Karpas-422 (cell line): Measurements from ENCODE around the gene KIRREL3. TPM values are rescaled to one million over a fixed set of nuclear protein-coding genes. Genes with fewer than 3 reads are reported as not detected.
"Not testable (repeated sequence)": the region's sequence is repeated elsewhere in the genome, so short reads cannot be mapped to it uniquely, and the experiment has no call there.

Experiments used
- DNase-seq: peaks from one replicate; pipeline ENCODE4 v3.0.0-alpha.2; 2015
- H2AFZ ChIP-seq: fragments of 200-600 bp; sonication (generic); 2 replicates; pipeline ENCODE4 v1.6.1; 2014; ENCODE audit warnings: antibody characterized with exemption, low read length, mixed read lengths
- H3K27ac ChIP-seq: fragments of 200-600 bp; sonication (generic); 2 replicates; pipeline ENCODE4 v1.5.1; 2014; ENCODE audit warnings: mild to moderate bottlenecking, low read length, moderate library complexity
- H3K27me3 ChIP-seq: fragments of 200-600 bp; sonication (generic); 2 replicates; pipeline ENCODE4 v1.6.1; 2014; ENCODE audit warnings: low read length, mixed read lengths
- H3K36me3 ChIP-seq: fragments of 200-600 bp; sonication (generic); 2 replicates; pipeline ENCODE4 v1.6.1; 2014; ENCODE audit warnings: low read length, mixed read lengths; ENCODE audit not compliant: insufficient read depth
- H3K4me1 ChIP-seq: fragments of 200-600 bp; sonication (generic); 2 replicates; pipeline ENCODE4 v1.6.1; 2014; ENCODE audit warnings: mild to moderate bottlenecking, low read length, mixed read lengths
- H3K4me2 ChIP-seq: fragments of 200-600 bp; sonication (generic); 2 replicates; pipeline ENCODE4 v1.6.1; 2014; ENCODE audit warnings: low read length, low read depth, mild to moderate bottlenecking; ENCODE audit not compliant: poor library complexity, severe bottlenecking
- H3K4me3 ChIP-seq: fragments of 200-600 bp; sonication (generic); 2 replicates; pipeline ENCODE4 v1.5.1; 2014; ENCODE audit warnings: mild to moderate bottlenecking, antibody characterized with exemption, low read length, mixed read lengths
- H3K79me2 ChIP-seq: fragments of 200-600 bp; sonication (generic); 2 replicates; pipeline ENCODE4 v1.6.1; 2014; ENCODE audit warnings: mild to moderate bottlenecking, low read length, mixed read lengths
- H3K9ac ChIP-seq: fragments of 200-600 bp; sonication (generic); 2 replicates; pipeline ENCODE4 v1.6.0; 2014; ENCODE audit warnings: low read length
- H3K9me2 ChIP-seq: fragments of 200-600 bp; sonication (generic), shearing (Covaris generic); replicated peaks from 2 replicates; pipeline ENCODE4 v1.6.0; 2014; ENCODE audit warnings: mild to moderate bottlenecking, low read length, moderate library complexity; ENCODE audit not compliant: insufficient read depth
- H3K9me3 ChIP-seq: fragments of 300-700, 200-600 bp; sonication (generic); 2 replicates; pipeline ENCODE4 v1.6.1; 2014; ENCODE audit warnings: low read length, mixed read lengths
- H4K20me1 ChIP-seq: fragments of 200-600 bp; sonication (generic); 2 replicates; pipeline ENCODE4 v1.6.1; 2014; ENCODE audit warnings: mild to moderate bottlenecking, antibody characterized with exemption, low read length, low read depth; ENCODE audit not compliant: insufficient read depth
- total RNA-seq: library from RNA; depleted of rRNA; stranded (reverse); fragments of >200 nt; shearing (Covaris generic); gene quantifications from 2 replicates; pipeline ENCODE4 v1.2.3, GENCODE V29; 2014; ENCODE audit warnings: low replicate concordance

KIRREL3 gene
- total RNA-seq, 1 experiment from 2014 or later = not detected

- no peak for DNase-seq
- Histone ChIP-seq H3K27ac (no peak overlapping the region), H3K9me2 (no peaks in the 10 kb centered on the region), H4K20me1 (peaks cover 5% of the 10 kb centered on the region; the same call in 1 of the 2 replicates), H3K9me3 (no peaks in the 10 kb centered on the region), H2AFZ (no peak overlapping the region), H3K9ac (no peak overlapping the region), H3K4me3 (no peak overlapping the region), H3K79me2 (no peaks in the 10 kb centered on the region), H3K4me2 (no peak overlapping the region), H3K36me3 (no peaks in the 10 kb centered on the region), H3K27me3 (no peaks in the 10 kb centered on the region), H3K4me1 (peaks cover 9% of the 10 kb centered on the region)
Measured at GRCh38 chr11:126398721-126399120, 601.8 kb downstream of the KIRREL3 start.

GRCh38 chr11:126398296-126398695, 602.3 kb downstream of the KIRREL3 start:
- no peaks in the 10 kb centered on the region for H3K9me2 ChIP-seq
- H3K79me2 ChIP-seq = no peaks in the 10 kb centered on the region
- no peak overlapping the region for H3K4me3 ChIP-seq
- H3K9ac ChIP-seq = no peak overlapping the region
- H3K36me3 ChIP-seq = no peaks in the 10 kb centered on the region
- no peak overlapping the region for H3K27ac ChIP-seq
- H3K4me1 ChIP-seq = peaks cover 5% of the 10 kb centered on the region
- peaks cover 5% of the 10 kb centered on the region; the same call in 1 of the 2 replicates for H4K20me1 ChIP-seq
- H2AFZ ChIP-seq = no peak overlapping the region
- no peak overlapping the region for H3K4me2 ChIP-seq
- DNase-seq = no peak
- no peaks in the 10 kb centered on the region for H3K9me3 ChIP-seq
- H3K27me3 ChIP-seq = no peaks in the 10 kb centered on the region

GRCh38 chr11:126396965-126397364, 603.6 kb downstream of the KIRREL3 start:
- Histone ChIP-seq H3K36me3 (no peaks in the 10 kb centered on the region), H3K27ac (no peak overlapping the region), H3K9me3 (no peaks in the 10 kb centered on the region), H3K4me1 (peaks cover 13% of the 10 kb centered on the region), H3K9me2 (no peaks in the 10 kb centered on the region), H4K20me1 (peaks cover 5% of the 10 kb centered on the region; the same call in 1 of the 2 replicates), H3K79me2 (no peaks in the 10 kb centered on the region), H3K9ac (no peak overlapping the region), H3K4me3 (no peak overlapping the region), H2AFZ (no peak overlapping the region), H3K4me2 (no peak overlapping the region), H3K27me3 (no peaks in the 10 kb centered on the region)
- no peak for DNase-seq

DNA sequence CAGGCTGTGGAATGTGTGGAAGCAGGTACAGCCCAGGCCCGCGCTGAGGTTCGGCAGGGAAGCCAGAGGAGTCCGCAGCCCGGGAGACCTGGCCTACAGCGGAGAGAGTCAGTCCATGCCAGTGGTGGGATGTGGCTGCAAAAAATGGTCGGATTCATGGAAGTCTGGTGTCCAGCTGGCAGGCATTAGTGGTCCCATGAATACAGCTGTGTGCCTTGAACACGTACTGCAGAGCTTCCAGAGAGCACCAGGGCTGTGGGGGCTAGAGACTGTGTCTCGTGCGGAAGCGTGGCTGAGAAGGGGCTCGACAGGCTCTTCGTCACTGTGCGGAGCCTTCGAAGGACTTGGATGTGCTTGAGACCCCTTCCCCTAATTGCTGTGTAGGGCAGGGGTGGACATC, 604.3 kb downstream of the KIRREL3 start:
- H3K9me3 ChIP-seq, DNase-seq, H3K9me2 ChIP-seq, H2AFZ ChIP-seq, H3K4me3 ChIP-seq, H3K9ac ChIP-seq, H4K20me1 ChIP-seq, H3K79me2 ChIP-seq, H3K4me2 ChIP-seq, H3K27me3 ChIP-seq, H3K36me3 ChIP-seq, H3K27ac ChIP-seq: not testable (repeated sequence)
- H3K4me1 ChIP-seq = peaks cover 20% of the 10 kb centered on the region

DNA sequence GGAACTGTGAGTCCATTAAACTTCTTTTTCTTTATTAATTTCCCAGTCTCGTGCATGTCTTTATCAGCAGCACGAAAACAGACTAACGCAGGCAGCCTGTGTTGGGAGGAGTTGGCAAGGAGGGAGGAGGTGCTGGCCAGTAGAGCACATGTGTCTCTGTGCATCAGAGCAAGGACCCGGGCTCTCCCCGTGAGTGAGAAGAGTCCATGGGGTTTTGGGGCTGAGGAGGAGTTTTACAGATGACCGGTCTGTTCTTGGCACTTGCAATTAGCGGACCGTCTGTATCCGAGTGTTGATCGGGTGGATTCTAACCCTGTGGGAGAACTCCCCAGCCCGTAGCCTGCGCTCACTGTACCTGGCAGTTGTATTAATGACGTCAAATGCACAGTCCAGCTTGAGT, 604.8 kb downstream of the KIRREL3 start:
- H2AFZ ChIP-seq, H3K9me3 ChIP-seq, H3K27me3 ChIP-seq, H3K4me2 ChIP-seq, H3K9ac ChIP-seq, H3K27ac ChIP-seq, H3K36me3 ChIP-seq, H3K79me2 ChIP-seq, DNase-seq, H4K20me1 ChIP-seq, H3K4me3 ChIP-seq, H3K9me2 ChIP-seq: not testable (repeated sequence)
- peaks cover 22% of the 10 kb centered on the region for H3K4me1 ChIP-seq

- peaks cover 22% of the 10 kb centered on the region for H3K4me1 ChIP-seq
- not testable (repeated sequence) for H3K9me2 ChIP-seq, H3K4me2 ChIP-seq, DNase-seq, H2AFZ ChIP-seq, H3K9me3 ChIP-seq, H3K9ac ChIP-seq, H3K79me2 ChIP-seq, H3K27me3 ChIP-seq, H3K4me3 ChIP-seq, H3K27ac ChIP-seq, H3K36me3 ChIP-seq, H4K20me1 ChIP-seq
Measured at GRCh38 chr11:126394634-126395072, 605.9 kb downstream of the KIRREL3 start.

DNA sequence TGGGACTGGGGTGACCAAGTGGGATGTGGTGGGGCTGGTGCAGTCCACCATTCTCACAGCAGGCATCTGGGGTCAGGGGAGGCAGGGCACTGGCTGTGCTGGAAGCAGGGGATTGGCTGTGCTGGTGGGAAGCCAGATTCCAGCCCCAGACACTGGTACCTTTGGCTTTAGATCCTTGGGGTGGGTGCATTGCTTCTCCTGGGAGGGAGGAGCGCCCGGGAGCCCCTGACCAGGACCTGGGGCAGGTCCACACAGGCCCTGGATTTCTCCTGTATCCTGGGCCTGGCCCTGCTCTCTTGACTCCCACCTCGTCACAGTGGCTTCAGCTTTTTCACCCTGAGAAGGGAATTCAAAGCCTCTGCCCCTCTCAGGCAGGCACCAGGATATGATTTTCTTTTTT, 606.5 kb downstream of the KIRREL3 start:
- H3K36me3 ChIP-seq = no peaks in the 10 kb centered on the region

GRCh38 chr11:126393143-126393542, 607.4 kb downstream of the KIRREL3 start:
- no peak overlapping the region for H3K27ac ChIP-seq
- H2AFZ ChIP-seq = no peak overlapping the region
- no peaks in the 10 kb centered on the region for H3K9me2 ChIP-seq
- peaks cover 9% of the 10 kb centered on the region; the same call in 1 of the 2 replicates for H4K20me1 ChIP-seq
- no peaks in the 10 kb centered on the region for H3K36me3 ChIP-seq
- H3K4me1 ChIP-seq = peaks cover 22% of the 10 kb centered on the region
- no peaks in the 10 kb centered on the region for H3K9me3 ChIP-seq
- no peak overlapping the region for H3K4me3 ChIP-seq
- H3K4me2 ChIP-seq = peak overlapping the region; percentile 44
- H3K27me3 ChIP-seq = no peaks in the 10 kb centered on the region
- no peak for DNase-seq
- H3K79me2 ChIP-seq = no peaks in the 10 kb centered on the region
- H3K9ac ChIP-seq = no peak overlapping the region

More for the DNA sequence above, 606.5 kb downstream of the KIRREL3 start:
- Histone ChIP-seq H3K4me1 (peaks cover 22% of the 10 kb centered on the region), H3K4me2 (no peak overlapping the region), H3K9me3 (no peaks in the 10 kb centered on the region), H3K9ac (no peak overlapping the region), H3K27ac (no peak overlapping the region), H3K79me2 (no peaks in the 10 kb centered on the region), H4K20me1 (peaks cover 9% of the 10 kb centered on the region; the same call in 1 of the 2 replicates), H3K4me3 (no peak overlapping the region), H3K27me3 (no peaks in the 10 kb centered on the region), H3K9me2 (no peaks in the 10 kb centered on the region), H2AFZ (no peak overlapping the region)
- DNase-seq = no peak

DNA sequence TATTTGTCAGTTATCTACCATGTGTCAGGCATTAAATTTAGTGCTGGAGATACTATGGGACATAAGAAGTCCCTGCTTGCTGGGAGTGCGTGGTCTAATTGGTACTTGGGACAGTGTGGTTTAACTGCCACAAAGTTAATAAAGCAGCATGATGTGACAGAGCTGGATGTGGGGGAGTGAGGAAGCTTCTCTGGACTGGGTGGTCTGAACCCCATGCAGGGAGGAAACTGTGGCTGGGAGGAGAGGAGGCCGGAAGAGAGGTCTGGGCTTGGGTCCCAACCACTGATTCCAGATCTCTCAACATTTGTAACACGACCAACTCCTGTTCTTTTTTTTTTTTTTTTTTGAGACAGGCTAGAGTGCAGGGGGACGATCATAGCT, 607.9 kb downstream of the KIRREL3 start:
- H3K27me3 ChIP-seq = no peaks in the 10 kb centered on the region
- H2AFZ ChIP-seq = no peak overlapping the region
- H3K9me3 ChIP-seq = no peaks in the 10 kb centered on the region
- peak overlapping the region; percentile 44 for H3K4me2 ChIP-seq
- H3K27ac ChIP-seq = peak overlapping the region; percentile 58
- DNase-seq = no peak
- peaks cover 9% of the 10 kb centered on the region; the same call in 1 of the 2 replicates for H4K20me1 ChIP-seq
- H3K79me2 ChIP-seq = no peaks in the 10 kb centered on the region
- H3K4me3 ChIP-seq = peak overlapping the region; percentile 27; the same call in 1 of the 2 replicates
- no peaks in the 10 kb centered on the region for H3K9me2 ChIP-seq
- peak overlapping the region; percentile 32; the same call in 1 of the 2 replicates for H3K9ac ChIP-seq
- peaks cover 22% of the 10 kb centered on the region for H3K4me1 ChIP-seq
- no peaks in the 10 kb centered on the region for H3K36me3 ChIP-seq
